HEK293 (cell line): Measurements from ENCODE around the gene AGBL3.

Experiments
- KLF16 ChIP-seq: fragments of 450-650 bp; formaldehyde crosslinking; IDR thresholded peaks from 2 replicates; pipeline ENCODE4 v1.5.1; 2017; ENCODE audit warnings: missing biosample characterization, missing genetic modification characterization
- ZBTB7A ChIP-seq: fragments of 450-650 bp; formaldehyde crosslinking; IDR thresholded peaks from 2 replicates; pipeline ENCODE4 v1.5.1; 2016; ENCODE audit warnings: low read depth, missing biosample characterization, missing genetic modification characterization
- ZFP37 ChIP-seq: fragments of 450-650 bp; formaldehyde crosslinking; IDR thresholded peaks from 2 replicates; pipeline ENCODE4 v1.5.1; 2016; ENCODE audit warnings: missing biosample characterization, missing genetic modification characterization
- ZNF148 ChIP-seq: fragments of 450-650 bp; formaldehyde crosslinking; IDR thresholded peaks from 2 replicates; pipeline ENCODE4 v1.5.0; 2017; ENCODE audit warnings: missing biosample characterization, missing genetic modification characterization, borderline replicate concordance
- ZNF223 ChIP-seq: fragments of 450-650 bp; formaldehyde crosslinking; IDR thresholded peaks from 2 replicates; pipeline ENCODE4 v1.5.1; 2016; ENCODE audit warnings: missing biosample characterization, missing genetic modification characterization
- ZNF239 ChIP-seq: fragments of 450-650 bp; formaldehyde crosslinking; IDR thresholded peaks from 2 replicates; pipeline ENCODE4 v1.5.1; 2016; ENCODE audit warnings: missing biosample characterization, missing genetic modification characterization
- ZNF561 ChIP-seq: fragments of 450-650 bp; IDR thresholded peaks from 2 replicates; pipeline ENCODE4 v1.5.1; 2018; ENCODE audit warnings: missing biosample characterization, missing genetic modification characterization, borderline replicate concordance
- ZNF747 ChIP-seq: fragments of 450-650 bp; formaldehyde crosslinking; IDR thresholded peaks from 2 replicates; pipeline ENCODE4 v1.5.1; 2016; ENCODE audit warnings: missing biosample characterization, missing genetic modification characterization

- TF ChIP-seq KLF16 (tag by site-specific recombination) (no peak), ZNF561 (tag by site-specific recombination) (no peak), ZNF223 (tag by site-specific recombination) (no peak), ZNF239 (no peak), ZNF148 (tag by site-specific recombination) (no peak), ZFP37 (no peak), ZBTB7A (tag by site-specific recombination) (no peak), ZNF747 (tag by site-specific recombination) (no peak)
Measured at GRCh38 chr7:134948246-134948645, 38.1 kb upstream of the AGBL3 start.
